ENCODE measurements around the gene RBM20. TPM values are rescaled to one million over a fixed set of nuclear protein-coding genes. Genes with fewer than 3 reads are reported as not detected.

Gene RBM20
- total RNA-seq, 1 experiment from 2014 or later = 0.10 TPM

- peak; percentile 80 for TF ChIP-seq CTCF (IDR thresholded peaks at IDR 0.05)
- TF ChIP-seq TCF7L2 (IDR thresholded peaks at IDR 0.05; ENCODE audit: low read depth, low read length) = no peak
- ATAC-seq (peak; percentile 90), DNase-seq (ENCODE audit: low read depth, low spot score) (no peak)
- Histone ChIP-seq H3K27me3 (ENCODE audit: control insufficient read depth, insufficient read depth, low read length) (peaks cover 24% of the 10 kb centered on the region), H3K4me1 (ENCODE audit: control insufficient read depth, insufficient read depth, low read length) (no peaks in the 10 kb centered on the region), H3K27ac (ENCODE audit: low read length) (no peak overlapping the region), H3K36me3 (ENCODE audit: control insufficient read depth, insufficient read depth, low read length) (no peaks in the 10 kb centered on the region), H3K9me3 (ENCODE audit: control insufficient read depth, insufficient read depth, low read depth, low read length) (no peaks in the 10 kb centered on the region), H3K4me3 (ENCODE audit: low read depth in 2 of 2, low read length in 2 of 2) (no peak overlapping the region)
- in situ Hi-C loops (cut with HindIII; ENCODE audit: low pct_unique_long_range_greater_than_20kb, low sequenced_read_pairs) (no loop called here), intact Hi-C loops (cut with micrococcal nuclease; ENCODE audit: unreplicated experiment) (loop anchor here (2.0 kb wide), 1 partner anchor 70 kb away; no protein-coding TSS in a partner anchor)
- POLR2A ChIA-PET = interaction anchor here (0.5 kb wide), 1 partner anchor 93 kb away, joined by 5 read pairs; no protein-coding TSS in a partner anchor
- no TSS peak for BruUV-seq (replicated peaks)
- CTCF ChIA-PET = interaction anchor here (0.6 kb wide), 2 partner anchors 473 to 572 kb away, joined by 3 to 5 read pairs; no protein-coding TSS in a partner anchor
Measured at GRCh38 chr10:110681023-110681681, 37.0 kb downstream of the RBM20 start.

GRCh38 chr10:110682348-110682747 is 38.2 kb downstream of the RBM20 start:
- H3K9me3 ChIP-seq (ENCODE audit: control insufficient read depth, insufficient read depth, low read depth, low read length) = no peaks in the 10 kb centered on the region
- H3K27me3 ChIP-seq (ENCODE audit: control insufficient read depth, insufficient read depth, low read length) = peaks cover 24% of the 10 kb centered on the region
- H3K27ac ChIP-seq (ENCODE audit: low read length) = no peak overlapping the region
- POLR2A ChIA-PET = no interaction called here
- ATAC-seq (no peak), DNase-seq (ENCODE audit: low read depth, low spot score) (no peak)
- in situ Hi-C loops (cut with HindIII; ENCODE audit: low pct_unique_long_range_greater_than_20kb, low sequenced_read_pairs) (no loop called here), intact Hi-C loops (cut with micrococcal nuclease; ENCODE audit: unreplicated experiment) (no loop called here)
- TF ChIP-seq SIN3A (IDR thresholded peaks at IDR 0.05; ENCODE audit: borderline replicate concordance, insufficient read depth, low read depth, low read length) (no peak), REST (IDR thresholded peaks at IDR 0.05; ENCODE audit: insufficient read depth in 1 of 2, low read depth in 2 of 2, low read length in 1 of 2) (no peak), TCF7L2 (IDR thresholded peaks at IDR 0.05; ENCODE audit: low read depth, low read length) (no peak), POLR2AphosphoS5 (IDR thresholded peaks at IDR 0.05; ENCODE audit: low read depth, low read length) (no peak), CTCF (IDR thresholded peaks at IDR 0.05) (no peak)
- no TSS peak for BruUV-seq (replicated peaks)
- no peak overlapping the region for H3K4me3 ChIP-seq (ENCODE audit: low read depth in 2 of 2, low read length in 2 of 2)
- no peaks in the 10 kb centered on the region for H3K36me3 ChIP-seq (ENCODE audit: control insufficient read depth, insufficient read depth, low read length)
- CTCF ChIA-PET = no interaction called here
- no peaks in the 10 kb centered on the region for H3K4me1 ChIP-seq (ENCODE audit: control insufficient read depth, insufficient read depth, low read length)

Measured in Panc1 (cell line).